Coronary artery (tissue), 2 donors: ENCODE results near the gene KLK10.
A peak's percentile ranks its signal among the peaks of the same experiment; 100 is the strongest.

Source experiments
- DNase-seq: peaks from one replicate; pipeline ENCODE4 v3.0.0-alpha.2; 2017; ENCODE audit warnings: low spot score
- H3K27ac ChIP-seq, 2 donors: fragments of 200-600 bp; sonication (generic); one replicate each; pipeline ENCODE4 v1.5.1; 2016 to 2019
- H3K4me3 ChIP-seq: fragments of 200-600 bp; sonication (generic); 2 replicates; pipeline ENCODE4 v1.5.1; 2016; ENCODE audit warnings: mild to moderate bottlenecking, moderate library complexity
- CTCF ChIP-seq: fragments of 200-600 bp; sonication (generic); IDR thresholded peaks from one replicate; pipeline ENCODE4 v1.5.1; 2019; ENCODE audit warnings: antibody characterized with exemption

Gene KLK10, protein sequence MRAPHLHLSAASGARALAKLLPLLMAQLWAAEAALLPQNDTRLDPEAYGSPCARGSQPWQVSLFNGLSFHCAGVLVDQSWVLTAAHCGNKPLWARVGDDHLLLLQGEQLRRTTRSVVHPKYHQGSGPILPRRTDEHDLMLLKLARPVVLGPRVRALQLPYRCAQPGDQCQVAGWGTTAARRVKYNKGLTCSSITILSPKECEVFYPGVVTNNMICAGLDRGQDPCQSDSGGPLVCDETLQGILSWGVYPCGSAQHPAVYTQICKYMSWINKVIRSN

GRCh38 chr19:51019544-51019925, at the start of gene KLK10:
Gene KLK10 (minus strand): TSS chr19:51019709. CDS start chr19:51019130, 579 bp downstream.
- DNase-seq = no peak
- no peak for TF ChIP-seq CTCF
- Histone ChIP-seq H3K4me3 (peak within 1 kb of the TSS; percentile 66), H3K27ac (no peak within 1 kb of the TSS)

DNA sequence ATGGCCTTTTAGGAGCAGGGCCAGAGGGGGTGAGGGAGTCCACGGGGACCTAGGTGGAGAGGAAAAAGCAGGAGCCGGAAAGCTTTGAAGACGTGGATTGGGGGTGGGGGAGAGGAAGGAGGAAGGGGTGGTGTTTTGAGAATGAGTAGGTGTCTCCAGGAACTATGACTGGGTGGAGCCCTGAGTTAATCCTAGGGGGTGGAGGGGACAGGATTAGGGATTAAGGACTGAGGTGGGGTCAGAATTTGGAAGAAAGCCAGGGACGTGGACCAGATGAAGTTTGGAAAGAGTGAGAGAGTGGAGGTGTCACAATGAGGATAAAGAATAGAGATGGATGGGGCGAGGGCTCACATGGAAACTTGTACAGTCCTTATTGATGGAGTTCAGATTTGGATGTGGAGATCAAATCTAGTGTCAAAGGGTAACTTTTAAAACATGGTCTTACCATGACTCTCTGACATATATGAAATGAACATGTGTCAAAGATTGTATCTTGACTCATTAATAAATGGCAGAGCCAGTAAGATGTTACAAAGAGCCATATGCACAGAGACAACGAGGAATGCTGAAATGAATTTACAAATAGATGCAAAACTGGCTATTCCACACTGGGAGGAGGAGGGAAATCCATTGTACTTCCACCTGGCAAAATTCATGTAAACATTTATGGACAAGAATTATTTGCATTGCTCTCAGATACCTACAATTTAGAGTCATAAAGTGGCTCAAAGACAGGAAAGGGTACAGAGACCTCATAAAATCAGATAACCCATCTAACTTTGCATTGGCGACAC, 47.1 kb upstream of the KLK10 start:
- DNase-seq = no peak
- Histone ChIP-seq H3K4me3 (no peak overlapping the region), H3K27ac (no peak overlapping the region)
- TF ChIP-seq CTCF = no peak

- TF ChIP-seq CTCF = no peak
- no peak overlapping the region for H3K27ac ChIP-seq
- no peak for DNase-seq
- H3K4me3 ChIP-seq = peak overlapping the region; percentile 60
Measured at GRCh38 chr19:51065221-51065960, 45.9 kb upstream of the KLK10 start.

- peak within 1 kb of the TSS; percentile 60 for H3K4me3 ChIP-seq
- no peak for DNase-seq
- no peak for TF ChIP-seq CTCF
Measured at GRCh38 chr19:51064534-51065220, 45.2 kb upstream of the KLK10 start, which contains the start of gene KLK13. Gene KLK13 (minus strand): TSS chr19:51065092. CDS start chr19:51065067, 25 bp downstream.

GRCh38 chr19:51063664-51064063, 44.2 kb upstream of the KLK10 start:
- no peak for TF ChIP-seq CTCF
- no peak overlapping the region for H3K4me3 ChIP-seq
- DNase-seq = no peak

More at GRCh38 chr19:51064534-51065220, 45.2 kb upstream of the KLK10 start, which contains the start of gene KLK13:
- H3K27ac ChIP-seq = no peak within 1 kb of the TSS

DNA sequence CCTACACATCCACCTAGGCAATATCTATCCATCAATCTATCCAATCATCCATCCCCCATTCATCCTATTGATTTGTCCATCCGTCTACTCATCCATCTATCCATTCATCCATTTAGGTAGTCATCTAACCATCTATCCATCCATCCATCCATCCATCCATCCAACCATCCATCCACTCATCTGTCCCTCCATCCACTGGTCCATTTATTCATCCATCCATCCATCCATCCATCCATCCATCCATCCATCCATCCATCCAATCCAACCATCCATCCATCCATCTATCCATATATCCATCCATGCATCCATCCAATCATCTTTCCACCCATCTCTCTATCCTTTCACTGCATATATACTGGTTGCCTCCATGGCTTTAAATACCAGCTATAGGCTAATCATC, 41.5 kb upstream of the KLK10 start:
- no peak for DNase-seq
- no peak overlapping the region for H3K4me3 ChIP-seq
- H3K27ac ChIP-seq = no peak overlapping the region
- no peak for TF ChIP-seq CTCF

More at GRCh38 chr19:51063664-51064063, 44.2 kb upstream of the KLK10 start:
- no peak overlapping the region for H3K27ac ChIP-seq
